Activated naive CD4-positive, alpha-beta T cell treated with anti-CD3 and anti-CD28 coated beads, Interleukin-2, amount 50 U/mL, for 24 hours (primary cell): ENCODE data around the gene GGCX.

Experiments used
- H3K27ac Mint-ChIP-seq: one replicate; pipeline ENCODE4 v1.8.0; 2021; ENCODE audit warnings: mild to moderate bottlenecking, mixed read lengths
- H3K27me3 Mint-ChIP-seq: one replicate; pipeline ENCODE4 v1.8.0; 2021; ENCODE audit warnings: mixed read lengths
- H3K36me3 Mint-ChIP-seq: one replicate; pipeline ENCODE4 v1.8.0; 2021; ENCODE audit warnings: mixed read lengths
- H3K4me1 Mint-ChIP-seq: one replicate; pipeline ENCODE4 v1.8.0; 2021; ENCODE audit warnings: mixed read lengths
- H3K4me3 Mint-ChIP-seq: one replicate; pipeline ENCODE4 v1.8.0; 2021; ENCODE audit warnings: mild to moderate bottlenecking, mixed read lengths
- H3K9me3 Mint-ChIP-seq: one replicate; pipeline ENCODE4 v1.8.0; 2021; ENCODE audit warnings: mixed read lengths

GGCX gene

GRCh38 chr2:85523903-85524335 lies 37.4 kb downstream of the GGCX start:
- H3K4me1 Mint-ChIP-seq: peaks cover 3% of the 10 kb centered on the region

GRCh38 chr2:85523062-85523902 lies 38.0 kb downstream of the GGCX start:
- peaks cover 3% of the 10 kb centered on the region for H3K27me3 Mint-ChIP-seq
- no peak overlapping the region for H3K27ac Mint-ChIP-seq
- no peaks in the 10 kb centered on the region for H3K36me3 Mint-ChIP-seq
- H3K4me3 Mint-ChIP-seq: no peak overlapping the region
- no peaks in the 10 kb centered on the region for H3K9me3 Mint-ChIP-seq
- peaks cover 3% of the 10 kb centered on the region for H3K4me1 Mint-ChIP-seq

More at GRCh38 chr2:85523903-85524335, 37.4 kb downstream of the GGCX start:
- Mint-ChIP-seq H3K9me3 (no peaks in the 10 kb centered on the region), H3K36me3 (no peaks in the 10 kb centered on the region), H3K27me3 (peaks cover 3% of the 10 kb centered on the region), H3K27ac (no peak overlapping the region), H3K4me3 (no peak overlapping the region)

GRCh38 chr2:85522090-85522647 lies 39.1 kb downstream of the GGCX start:
- no peaks in the 10 kb centered on the region for H3K9me3 Mint-ChIP-seq
- no peak overlapping the region for H3K4me3 Mint-ChIP-seq
- H3K4me1 Mint-ChIP-seq: peaks cover 3% of the 10 kb centered on the region
- H3K27me3 Mint-ChIP-seq: no peaks in the 10 kb centered on the region
- no peak overlapping the region for H3K27ac Mint-ChIP-seq
- no peaks in the 10 kb centered on the region for H3K36me3 Mint-ChIP-seq

- H3K9me3 Mint-ChIP-seq: no peaks in the 10 kb centered on the region
- H3K27ac Mint-ChIP-seq: no peak overlapping the region
- H3K4me3 Mint-ChIP-seq: no peak overlapping the region
- H3K4me1 Mint-ChIP-seq: no peaks in the 10 kb centered on the region
- no peaks in the 10 kb centered on the region for H3K27me3 Mint-ChIP-seq
- H3K36me3 Mint-ChIP-seq: no peaks in the 10 kb centered on the region
These were observed 44.5 kb downstream of the GGCX start for GRCh38 chr2:85516653-85517389.

GRCh38 chr2:85514323-85514722 lies 47.0 kb downstream of the GGCX start:
- H3K36me3 Mint-ChIP-seq: no peaks in the 10 kb centered on the region
- no peaks in the 10 kb centered on the region for H3K27me3 Mint-ChIP-seq
- no peaks in the 10 kb centered on the region for H3K9me3 Mint-ChIP-seq
- H3K4me1 Mint-ChIP-seq: no peaks in the 10 kb centered on the region
- no peak overlapping the region for H3K4me3 Mint-ChIP-seq
- no peak overlapping the region for H3K27ac Mint-ChIP-seq

- Mint-ChIP-seq H3K9me3 (no peaks in the 10 kb centered on the region), H3K27ac (no peak overlapping the region), H3K4me1 (no peaks in the 10 kb centered on the region), H3K4me3 (no peak overlapping the region), H3K27me3 (no peaks in the 10 kb centered on the region), H3K36me3 (no peaks in the 10 kb centered on the region)
These were observed 50.1 kb downstream of the GGCX start for GRCh38 chr2:85511008-85511811.

GRCh38 chr2:85506768-85507181 lies 54.5 kb downstream of the GGCX start:
- H3K27ac Mint-ChIP-seq: no peak overlapping the region
- H3K4me1 Mint-ChIP-seq: no peaks in the 10 kb centered on the region
- H3K9me3 Mint-ChIP-seq: no peaks in the 10 kb centered on the region
- H3K27me3 Mint-ChIP-seq: no peaks in the 10 kb centered on the region
- no peak overlapping the region for H3K4me3 Mint-ChIP-seq
- H3K36me3 Mint-ChIP-seq: no peaks in the 10 kb centered on the region

- Mint-ChIP-seq H3K27ac (peak overlapping the region; percentile 63), H3K9me3 (no peaks in the 10 kb centered on the region), H3K4me3 (no peak overlapping the region), H3K36me3 (no peaks in the 10 kb centered on the region), H3K4me1 (no peaks in the 10 kb centered on the region), H3K27me3 (no peaks in the 10 kb centered on the region)
These were observed 55.6 kb downstream of the GGCX start for GRCh38 chr2:85505551-85506238.

- no peaks in the 10 kb centered on the region for H3K27me3 Mint-ChIP-seq
- no peak overlapping the region for H3K4me3 Mint-ChIP-seq
- no peaks in the 10 kb centered on the region for H3K9me3 Mint-ChIP-seq
- no peak overlapping the region for H3K27ac Mint-ChIP-seq
- H3K36me3 Mint-ChIP-seq: no peaks in the 10 kb centered on the region
- no peaks in the 10 kb centered on the region for H3K4me1 Mint-ChIP-seq
These were observed 56.5 kb downstream of the GGCX start for GRCh38 chr2:85504778-85505261.

GRCh38 chr2:85503851-85504777 lies 57.2 kb downstream of the GGCX start:
- Mint-ChIP-seq H3K4me1 (no peaks in the 10 kb centered on the region), H3K27ac (no peak overlapping the region), H3K4me3 (no peak overlapping the region), H3K9me3 (no peaks in the 10 kb centered on the region), H3K36me3 (no peaks in the 10 kb centered on the region), H3K27me3 (no peaks in the 10 kb centered on the region)

GRCh38 chr2:85503168-85503850 lies 58.0 kb downstream of the GGCX start:
- H3K4me1 Mint-ChIP-seq: no peaks in the 10 kb centered on the region
- no peaks in the 10 kb centered on the region for H3K27me3 Mint-ChIP-seq
- H3K36me3 Mint-ChIP-seq: no peaks in the 10 kb centered on the region
- H3K9me3 Mint-ChIP-seq: no peaks in the 10 kb centered on the region
- no peak overlapping the region for H3K4me3 Mint-ChIP-seq
- no peak overlapping the region for H3K27ac Mint-ChIP-seq

- no peaks in the 10 kb centered on the region for H3K27me3 Mint-ChIP-seq
- no peaks in the 10 kb centered on the region for H3K9me3 Mint-ChIP-seq
- no peaks in the 10 kb centered on the region for H3K4me1 Mint-ChIP-seq
- H3K4me3 Mint-ChIP-seq: no peak overlapping the region
- no peak overlapping the region for H3K27ac Mint-ChIP-seq
- H3K36me3 Mint-ChIP-seq: no peaks in the 10 kb centered on the region
These were observed 58.6 kb downstream of the GGCX start for GRCh38 chr2:85502720-85503119.

GRCh38 chr2:85501248-85501647 lies 60.0 kb downstream of the GGCX start:
- Mint-ChIP-seq H3K27ac (no peak overlapping the region), H3K4me1 (no peaks in the 10 kb centered on the region), H3K27me3 (no peaks in the 10 kb centered on the region), H3K36me3 (no peaks in the 10 kb centered on the region), H3K9me3 (no peaks in the 10 kb centered on the region), H3K4me3 (no peak overlapping the region)
